Peyer's patch (tissue), 4 donors: ENCODE results near the gene TRIM54. TPM values are rescaled to one million over a fixed set of nuclear protein-coding genes. Genes with fewer than 3 reads are reported as not detected.
A peak's percentile ranks its signal among the peaks of the same experiment; 100 is the strongest.

Source experiments
- DNase-seq, 3 donors: peaks; one replicate each; pipeline ENCODE4 v3.0.0-alpha.2; 2017 to 2019
- H3K27ac ChIP-seq, 4 donors: fragments of 200-600 bp; sonication (generic); one replicate each; pipeline ENCODE4 v1.5.1; 2016 to 2019
- H3K27me3 ChIP-seq, 2 donors: fragments of 200-600 bp; sonication (generic); one replicate each; pipeline ENCODE4 v1.5.1; 2019
- H3K36me3 ChIP-seq, 3 donors: fragments of 200-600 bp; sonication (generic); one replicate each; pipeline ENCODE4 v1.5.1; 2016 to 2019
- H3K4me1 ChIP-seq, 4 donors: fragments of 200-600 bp; sonication (generic); one replicate each; pipeline ENCODE4 v1.5.1; 2016 to 2019
- H3K4me3 ChIP-seq, 4 donors: fragments of 200-600 bp; sonication (generic); 1 replicate in 3 of 4; 2 replicates in 1 of 4; pipeline ENCODE4 v1.5.1; 2016 to 2019; ENCODE audit warnings: mild to moderate bottlenecking in 1 of 4
- H3K9me3 ChIP-seq, 4 donors: fragments of 200-600 bp; sonication (generic); one replicate each; pipeline ENCODE4 v1.5.1; 2016 to 2019; ENCODE audit warnings: mild to moderate bottlenecking in 1 of 4
- CTCF ChIP-seq, 6 experiments: fragments of 450-650 bp in 4 of 6; fragments of 200-600 bp in 2 of 6; sonication (generic) in 1 of 6; IDR thresholded peaks; one replicate each; pipeline ENCODE4 v1.5.1; 2017 to 2019; ENCODE audit warnings: antibody characterized with exemption in 6 of 6, mild to moderate bottlenecking in 3 of 6, moderate library complexity in 1 of 6
- POLR2A ChIP-seq, 2 donors: fragments of 450-650 bp; IDR thresholded peaks; one replicate each; pipeline ENCODE4 v1.5.1; 2017; ENCODE audit warnings: antibody characterized with exemption in 2 of 2, mild to moderate bottlenecking in 2 of 2, moderate library complexity in 2 of 2
- total RNA-seq, 4 donors: library from RNA; depleted of rRNA; stranded (reverse); fragments of >200 nt; gene quantifications; one replicate each; pipeline ENCODE4 v1.1.0, GENCODE V29; 2016

Gene TRIM54
- total RNA-seq, 4 donors from 2014 or later = 0.54 TPM; not detected in 3

GRCh38 chr2:27323596-27324285, 41.5 kb downstream of the TRIM54 start:
- H3K4me3 ChIP-seq = peak overlapping the region; percentile 65 to 95 (median 78)
- H3K27ac ChIP-seq = peak overlapping the region; percentile 86 to 94 (median 90)
- no peaks in the 10 kb centered on the region for H3K27me3 ChIP-seq
- peaks cover 0 to 29% (median 0%) of the 10 kb centered on the region in 3 donors for H3K36me3 ChIP-seq
- H3K4me1 ChIP-seq = peaks cover 0 to 21% (median 6%) of the 10 kb centered on the region in 4 donors
- no peak for DNase-seq
- no peaks in the 10 kb centered on the region for H3K9me3 ChIP-seq
- no peak for TF ChIP-seq CTCF (IDR thresholded peaks at IDR 0.05)
- no peak for TF ChIP-seq POLR2A (IDR thresholded peaks at IDR 0.05)

- Histone ChIP-seq H3K4me1 (peaks cover 0 to 21% (median 6%) of the 10 kb centered on the region in 4 donors), H3K27me3 (no peaks in the 10 kb centered on the region), H3K9me3 (no peaks in the 10 kb centered on the region), H3K36me3 (peaks cover 0 to 38% (median 0%) of the 10 kb centered on the region in 3 donors), H3K27ac (no peak overlapping the region), H3K4me3 (no peak overlapping the region)
- no peak for TF ChIP-seq CTCF (IDR thresholded peaks at IDR 0.05)
- no peak for TF ChIP-seq POLR2A (IDR thresholded peaks at IDR 0.05)
- no peak for DNase-seq
These were observed 42.5 kb downstream of the TRIM54 start for GRCh38 chr2:27324720-27325119.

- no peak for DNase-seq
- no peaks in the 10 kb centered on the region for H3K4me1 ChIP-seq
- peaks cover 0 to 89% (median 0%) of the 10 kb centered on the region in 3 donors for H3K36me3 ChIP-seq
- no peaks in the 10 kb centered on the region for H3K9me3 ChIP-seq
- no peak overlapping the region for H3K27ac ChIP-seq
- H3K27me3 ChIP-seq = no peaks in the 10 kb centered on the region
- no peak overlapping the region for H3K4me3 ChIP-seq
- TF ChIP-seq CTCF (IDR thresholded peaks at IDR 0.05) = no peak
- no peak for TF ChIP-seq POLR2A (IDR thresholded peaks at IDR 0.05)
These were observed 53.1 kb downstream of the TRIM54 start for GRCh38 chr2:27335311-27335710.

GRCh38 chr2:27336173-27336572, 53.9 kb downstream of the TRIM54 start:
- Histone ChIP-seq H3K9me3 (no peaks in the 10 kb centered on the region), H3K36me3 (peaks cover 0 to 95% (median 0%) of the 10 kb centered on the region in 3 donors), H3K27me3 (no peaks in the 10 kb centered on the region), H3K4me3 (no peak overlapping the region), H3K4me1 (no peaks in the 10 kb centered on the region), H3K27ac (no peak overlapping the region)
- DNase-seq = no peak
- TF ChIP-seq CTCF (IDR thresholded peaks at IDR 0.05) = no peak
- TF ChIP-seq POLR2A (IDR thresholded peaks at IDR 0.05) = no peak

- H3K4me1 ChIP-seq = no peaks in the 10 kb centered on the region
- no peak overlapping the region for H3K27ac ChIP-seq
- H3K4me3 ChIP-seq = no peak overlapping the region
- TF ChIP-seq POLR2A (IDR thresholded peaks at IDR 0.05) (no peak), CTCF (IDR thresholded peaks at IDR 0.05) (no peak)
- H3K36me3 ChIP-seq = peaks cover 0 to 13% (median 0%) of the 10 kb centered on the region in 3 donors
- DNase-seq = no peak
- no peaks in the 10 kb centered on the region for H3K9me3 ChIP-seq
- H3K27me3 ChIP-seq = no peaks in the 10 kb centered on the region
These were observed 65.4 kb downstream of the TRIM54 start for GRCh38 chr2:27347641-27348040.
